Measurements from ENCODE around the gene FHOD3.

- no peak for TF ChIP-seq CTCF (IDR thresholded peaks at IDR 0.05)
- no peak for TF ChIP-seq POLR2A (IDR thresholded peaks at IDR 0.05; ENCODE audit: low read depth)
- no peak for TF ChIP-seq POLR2AphosphoS5 (IDR thresholded peaks at IDR 0.05)
Measured at GRCh38 chr18:36595046-36595817, 297.7 kb downstream of the FHOD3 start.

Measured in esophagus muscularis mucosa (tissue), 3 donors.